WTC11 (cell line): Measurements from ENCODE around the gene POC1A. TPM values are rescaled to one million over a fixed set of nuclear protein-coding genes. Genes with fewer than 3 reads are reported as not detected.

Experiments used
- ATAC-seq: fragments of 200-7000 bp; cut with Tn5 transposase; 2 replicates; pipeline ENCODE4 v1.10.0; 2021; ENCODE audit warnings: mild to moderate bottlenecking, moderate library complexity
- CTCF ChIA-PET: fragments of 300-600 bp; sonication (Branson Sonifier 250); formaldehyde crosslinking; loops from one replicate; lab custom pipeline; 2021; ENCODE audit warnings: antibody characterized with exemption; lab: Charles Lee
- POLR2A ChIA-PET: fragments of 350-600 bp; sonication (Branson Sonifier 250); formaldehyde crosslinking; loops from one replicate; lab custom pipeline; 2021; ENCODE audit warnings: antibody characterized with exemption; lab: Charles Lee
- DNase-seq: peaks from one replicate; pipeline ENCODE4 v3.0.0; 2021; ENCODE audit warnings: low spot score
- H3K27ac Mint-ChIP-seq: 2 replicates; pipeline ENCODE4 v1.8.0; 2021; ENCODE audit warnings: mixed read lengths
- H3K27me3 Mint-ChIP-seq: 2 replicates; pipeline ENCODE4 v1.8.0; 2021; ENCODE audit warnings: low read depth, mild to moderate bottlenecking, moderate library complexity, mixed read lengths
- H3K36me3 Mint-ChIP-seq: 2 replicates; pipeline ENCODE4 v1.8.0; 2021; ENCODE audit warnings: mixed read lengths
- H3K4me1 Mint-ChIP-seq: 2 replicates; pipeline ENCODE4 v1.8.0; 2022; ENCODE audit warnings: mixed read lengths
- H3K4me3 Mint-ChIP-seq: 2 replicates; pipeline ENCODE4 v1.8.0; 2021; ENCODE audit warnings: mild to moderate bottlenecking, moderate library complexity, mixed read lengths
- H3K9me3 Mint-ChIP-seq: 2 replicates; pipeline ENCODE4 v1.8.0; 2021; ENCODE audit warnings: mixed read lengths
- ATF2 ChIP-seq: sonication (generic); formaldehyde crosslinking; IDR thresholded peaks from 2 replicates; pipeline ENCODE4 v1.8.1; 2022; ENCODE audit warnings: low read depth, missing genetic modification reagents, borderline replicate concordance
- ATF6 ChIP-seq: sonication (generic); formaldehyde crosslinking; IDR thresholded peaks from 2 replicates; pipeline ENCODE4 v1.8.1; 2023; ENCODE audit warnings: mild to moderate bottlenecking, missing genetic modification reagents
- CREM ChIP-seq: sonication (generic); formaldehyde crosslinking; IDR thresholded peaks from 2 replicates; pipeline ENCODE4 v1.8.1; 2022; ENCODE audit warnings: mild to moderate bottlenecking, missing genetic modification reagents, moderate library complexity
- E2F1 ChIP-seq: sonication (generic); formaldehyde crosslinking; IDR thresholded peaks from 2 replicates; pipeline ENCODE4 v1.8.0; 2022; ENCODE audit warnings: mild to moderate bottlenecking, missing genetic modification reagents
- E2F4 ChIP-seq: sonication (generic); formaldehyde crosslinking; IDR thresholded peaks from 2 replicates; pipeline ENCODE4 v1.8.1; 2022; ENCODE audit warnings: low read depth, mild to moderate bottlenecking, moderate library complexity, missing genetic modification reagents, borderline replicate concordance
- E2F5 ChIP-seq: sonication (generic); formaldehyde crosslinking; IDR thresholded peaks from 2 replicates; pipeline ENCODE4 v1.8.1; 2022; ENCODE audit warnings: mild to moderate bottlenecking, moderate library complexity, missing genetic modification reagents
- ELF4 ChIP-seq: sonication (generic); formaldehyde crosslinking; IDR thresholded peaks from 2 replicates; pipeline ENCODE4 v1.8.1; 2022; ENCODE audit warnings: low read depth, mild to moderate bottlenecking, moderate library complexity, missing genetic modification reagents
- ERG ChIP-seq: fragments of 250-450 bp; sonication (Bioruptor Pico); IDR thresholded peaks from 2 replicates; pipeline ENCODE4 v1.8.0; 2021; ENCODE audit warnings: mild to moderate bottlenecking
- HMGA2 ChIP-seq: fragments of 250-450 bp; sonication (Bioruptor Pico); IDR thresholded peaks from 2 replicates; pipeline ENCODE4 v1.4.0; 2021; ENCODE audit warnings: mild to moderate bottlenecking, moderate library complexity
- NFATC4 ChIP-seq: fragments of 250-450 bp; sonication (Bioruptor Pico); IDR thresholded peaks from 2 replicates; pipeline ENCODE4 v1.9.0; 2021; ENCODE audit warnings: mild to moderate bottlenecking
- NFE2L1 ChIP-seq: sonication (generic); formaldehyde crosslinking; IDR thresholded peaks from 2 replicates; pipeline ENCODE4 v1.8.1; 2023; ENCODE audit warnings: missing genetic modification reagents
- NFYB ChIP-seq: sonication (generic); formaldehyde crosslinking; conservative IDR thresholded peaks from 2 replicates; pipeline ENCODE4 v1.8.0; 2022; ENCODE audit warnings: low read depth, missing genetic modification reagents
- NR3C1 ChIP-seq: sonication (generic); formaldehyde crosslinking; conservative IDR thresholded peaks from 2 replicates; pipeline ENCODE4 v1.8.1; 2023; ENCODE audit warnings: low read depth, mild to moderate bottlenecking, missing genetic modification reagents
- RORB ChIP-seq: fragments of 250-450 bp; sonication (Bioruptor Pico); IDR thresholded peaks from 2 replicates; pipeline ENCODE4 v1.9.0; 2021; ENCODE audit warnings: mild to moderate bottlenecking
- SMAD4 ChIP-seq: sonication (generic); formaldehyde crosslinking; IDR thresholded peaks from 2 replicates; pipeline ENCODE4 v1.8.0; 2022; ENCODE audit warnings: mild to moderate bottlenecking, missing genetic modification reagents
- ZNF138 ChIP-seq: sonication (generic); formaldehyde crosslinking; conservative IDR thresholded peaks from 2 replicates; pipeline ENCODE4 v1.8.1; 2022; ENCODE audit warnings: mild to moderate bottlenecking, moderate library complexity, missing genetic modification reagents
- ZNF416 ChIP-seq: fragments of 250-450 bp; sonication (Bioruptor Pico); IDR thresholded peaks from 2 replicates; pipeline ENCODE4 v1.9.0; 2021; ENCODE audit warnings: mild to moderate bottlenecking, inconsistent platforms
- ZNF512 ChIP-seq: sonication (generic); formaldehyde crosslinking; IDR thresholded peaks from 2 replicates; pipeline ENCODE4 v1.8.1; 2022; ENCODE audit warnings: missing genetic modification reagents, borderline replicate concordance
- ZSCAN18 ChIP-seq: fragments of 250-450 bp; sonication (Bioruptor Pico); IDR thresholded peaks from 2 replicates; pipeline ENCODE4 v2.1.2; 2022; ENCODE audit warnings: mild to moderate bottlenecking, moderate library complexity
- total RNA-seq: library from RNA; stranded (reverse); gene quantifications from 3 replicates; pipeline ENCODE4 v1.2.3, GENCODE V29; 2021

POC1A gene
- total RNA-seq, 1 experiment from 2014 or later = 31.3 TPM

GRCh38 chr3:52087731-52088130 is 66.5 kb downstream of the POC1A start:
- H3K4me3 Mint-ChIP-seq = no peak overlapping the region
- no peaks in the 10 kb centered on the region for H3K27me3 Mint-ChIP-seq
- POLR2A ChIA-PET = interaction anchor here (1.5 kb wide), 1 partner anchor 30 kb away, joined by 4 read pairs; no protein-coding TSS in a partner anchor
- no peaks in the 10 kb centered on the region for H3K4me1 Mint-ChIP-seq
- no peak overlapping the region; the same call in 1 of the 2 replicates for H3K27ac Mint-ChIP-seq
- DNase-seq = no peak
- H3K9me3 Mint-ChIP-seq = no peaks in the 10 kb centered on the region
- CTCF ChIA-PET = interaction anchor here (0.6 to 4.3 kb wide), 6 partner anchors 35 to 1047 kb away, joined by 3 to 37 read pairs (median 4); no protein-coding TSS in a partner anchor
- ATAC-seq = no peak
- no peak for TF ChIP-seq ERG (CRISPR knock-in tag)
- TF ChIP-seq NR3C1 (CRISPR knock-in tag) = no peak
- TF ChIP-seq NFYB = no peak
- TF ChIP-seq E2F5 = no peak
- TF ChIP-seq ZSCAN18 = no peak
- TF ChIP-seq SMAD4 = no peak
- no peak for TF ChIP-seq ATF6
- TF ChIP-seq ZNF416 (CRISPR knock-in tag) = no peak
- TF ChIP-seq ATF2 (CRISPR knock-in tag) = no peak
- TF ChIP-seq HMGA2 (CRISPR knock-in tag) = no peak
- TF ChIP-seq E2F4 (CRISPR knock-in tag) = no peak
- no peak for TF ChIP-seq E2F1
- TF ChIP-seq, all 79 proteins: peak for 0
- peaks cover 4% of the 10 kb centered on the region; the same call in 1 of the 2 replicates for H3K36me3 Mint-ChIP-seq

- TF ChIP-seq CREM = no peak
- TF ChIP-seq NFATC4 (CRISPR knock-in tag) = no peak
- TF ChIP-seq NR3C1 (CRISPR knock-in tag) = no peak
- TF ChIP-seq ZNF138 (CRISPR knock-in tag) = no peak
- TF ChIP-seq ELF4 (CRISPR knock-in tag) = no peak
- TF ChIP-seq ZSCAN18 = no peak
- no peak for TF ChIP-seq ZNF512 (CRISPR knock-in tag)
- TF ChIP-seq RORB = no peak
- TF ChIP-seq NFE2L1 = no peak
- H3K27ac Mint-ChIP-seq = peak overlapping the region; percentile 45; the same call in 1 of the 2 replicates
- ATAC-seq (no peak), DNase-seq (no peak)
- no peaks in the 10 kb centered on the region for H3K4me1 Mint-ChIP-seq
- ChIA-PET CTCF (interaction anchor here (0.6 to 4.3 kb wide), 7 partner anchors 34 to 1047 kb away, joined by 3 to 37 read pairs (median 4); no protein-coding TSS in a partner anchor), POLR2A (interaction anchor here (1.5 kb wide), 1 partner anchor 30 kb away, joined by 4 read pairs; no protein-coding TSS in a partner anchor)
- H3K27me3 Mint-ChIP-seq = no peaks in the 10 kb centered on the region
- H3K4me3 Mint-ChIP-seq = no peak overlapping the region
- peaks cover 4% of the 10 kb centered on the region; the same call in 1 of the 2 replicates for H3K36me3 Mint-ChIP-seq
- no peaks in the 10 kb centered on the region for H3K9me3 Mint-ChIP-seq
Observed at GRCh38 chr3:52086976-52087663, 67.1 kb downstream of the POC1A start.
